HCEC 1CT (cell line): Measurements from ENCODE around the gene PIGZ.
A peak's percentile ranks its signal among the peaks of the same experiment; 100 is the strongest.

ENCODE experiments used
- DNase-seq: peaks from one replicate; pipeline ENCODE4 v3.0.0-alpha.2; 2017

PIGZ gene

GRCh38 chr3:196976941-196977340 lies 8.3 kb upstream of the PIGZ start:
- no peak for DNase-seq

- no peak for DNase-seq
These were observed 6.7 kb upstream of the PIGZ start for GRCh38 chr3:196975349-196975748.

DNA sequence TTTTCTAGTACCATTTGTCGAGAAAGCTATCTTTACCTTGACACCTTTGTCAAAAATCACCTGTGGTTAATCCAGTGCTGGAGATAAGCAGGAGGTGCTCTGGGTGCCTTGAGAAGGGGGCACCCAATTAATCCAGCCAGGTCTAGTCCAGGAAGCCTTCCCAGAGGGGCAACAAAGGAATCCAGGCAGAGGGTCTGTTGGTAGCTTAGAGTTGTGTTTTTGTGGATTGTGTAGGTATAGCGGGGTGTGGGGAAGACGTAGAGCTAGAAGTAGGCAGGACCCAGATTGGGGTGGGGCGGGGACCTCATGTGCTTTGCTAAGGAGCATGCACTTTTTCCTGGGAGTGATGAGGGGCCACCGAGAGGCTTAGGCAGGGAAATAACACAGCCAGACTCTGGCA lies 6.0 kb upstream of the PIGZ start:
- no peak for DNase-seq

GRCh38 chr3:196971094-196971698 lies 2.6 kb upstream of the PIGZ start:
- DNase-seq, result no peak

- DNase-seq, result no peak
These were observed 2.0 kb upstream of the PIGZ start for GRCh38 chr3:196970547-196971093.

GRCh38 chr3:196969660-196970546 lies 1.3 kb upstream of the PIGZ start:
- peak; percentile 55 for DNase-seq

GRCh38 chr3:196969134-196969659 lies 564 bp upstream of the PIGZ start:
- peak; percentile 37 for DNase-seq

GRCh38 chr3:196967412-196968232 lies 1.0 kb downstream of the PIGZ start:
- no peak for DNase-seq

DNA sequence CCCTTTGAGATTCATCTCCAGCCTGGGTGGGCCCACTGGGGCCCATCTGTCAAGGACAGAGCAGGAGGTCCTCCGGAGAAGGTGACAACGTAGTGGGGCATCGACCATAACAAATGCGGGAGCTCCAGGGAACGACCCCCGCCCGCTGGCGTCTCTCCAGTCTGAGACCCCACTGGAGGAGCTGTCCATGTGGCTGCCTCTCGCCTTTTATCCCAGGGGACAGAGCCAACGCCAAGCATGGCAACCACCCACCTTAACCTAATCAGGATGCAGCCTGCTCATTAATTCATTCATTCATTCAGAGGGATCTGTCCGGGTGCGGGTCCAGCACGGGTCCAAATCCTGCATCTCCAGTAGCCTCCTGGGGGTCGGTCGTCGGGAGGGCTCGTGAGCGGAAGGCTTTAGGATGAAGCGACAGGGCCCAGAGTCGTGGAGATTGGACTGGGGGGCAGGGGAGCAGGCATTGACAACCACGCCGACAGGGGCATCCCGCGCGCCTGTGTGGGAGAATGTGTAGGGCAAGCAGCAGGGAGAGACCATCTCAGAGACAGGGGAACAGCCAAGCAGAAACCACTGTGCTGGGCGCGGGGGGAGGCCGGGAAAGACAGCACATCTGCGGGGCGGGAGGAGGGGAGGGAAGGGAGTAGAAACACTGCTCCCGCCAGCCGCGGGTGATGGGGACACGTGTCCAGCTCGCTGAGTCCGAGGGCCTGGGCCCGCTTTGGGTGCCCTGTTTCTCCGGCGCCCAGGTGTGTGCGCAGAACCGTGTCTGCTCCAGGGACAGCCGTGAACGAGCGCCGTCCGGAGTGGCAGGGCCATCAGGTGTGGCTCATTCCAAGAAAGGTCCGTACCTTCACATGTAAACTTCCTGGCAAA lies 1.9 kb downstream of the PIGZ start:
- no peak for DNase-seq

DNA sequence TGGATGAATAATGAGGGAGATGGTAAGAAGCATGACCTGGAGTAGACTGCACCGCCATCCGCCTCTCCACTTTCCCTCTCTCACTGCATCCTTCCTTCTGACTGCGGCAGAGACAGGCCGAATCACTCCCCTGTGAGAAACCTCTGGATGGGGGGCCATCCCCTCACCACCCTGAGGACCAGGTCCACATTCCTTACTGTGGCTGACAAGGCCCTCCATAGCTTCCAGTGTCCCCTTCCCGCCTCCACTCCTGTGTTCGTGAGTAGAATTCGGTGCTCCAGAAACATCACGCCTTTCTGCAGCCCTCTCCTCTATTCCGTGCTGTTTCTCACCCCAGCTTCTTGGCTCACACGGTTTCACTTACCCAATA lies 2.8 kb downstream of the PIGZ start:
- DNase-seq, result no peak

- DNase-seq, result no peak
These were observed 3.4 kb downstream of the PIGZ start for GRCh38 chr3:196965112-196965803.

DNA sequence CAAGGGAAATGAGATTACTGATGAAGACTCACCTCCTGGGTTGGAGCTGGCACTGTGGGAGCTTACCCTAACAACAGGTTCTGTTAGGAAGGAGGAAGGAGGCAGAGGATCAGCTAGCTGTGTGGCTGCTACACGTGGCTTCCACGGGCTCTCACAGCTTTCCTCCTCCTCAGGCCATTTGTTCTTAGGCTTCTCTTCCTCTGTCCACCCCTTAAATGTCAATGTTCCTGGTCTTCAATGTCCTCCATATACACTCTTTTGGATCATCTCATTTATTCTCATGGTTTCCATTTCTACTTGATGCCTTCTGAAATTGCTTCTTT lies 5.0 kb downstream of the PIGZ start:
- no peak for DNase-seq

DNA sequence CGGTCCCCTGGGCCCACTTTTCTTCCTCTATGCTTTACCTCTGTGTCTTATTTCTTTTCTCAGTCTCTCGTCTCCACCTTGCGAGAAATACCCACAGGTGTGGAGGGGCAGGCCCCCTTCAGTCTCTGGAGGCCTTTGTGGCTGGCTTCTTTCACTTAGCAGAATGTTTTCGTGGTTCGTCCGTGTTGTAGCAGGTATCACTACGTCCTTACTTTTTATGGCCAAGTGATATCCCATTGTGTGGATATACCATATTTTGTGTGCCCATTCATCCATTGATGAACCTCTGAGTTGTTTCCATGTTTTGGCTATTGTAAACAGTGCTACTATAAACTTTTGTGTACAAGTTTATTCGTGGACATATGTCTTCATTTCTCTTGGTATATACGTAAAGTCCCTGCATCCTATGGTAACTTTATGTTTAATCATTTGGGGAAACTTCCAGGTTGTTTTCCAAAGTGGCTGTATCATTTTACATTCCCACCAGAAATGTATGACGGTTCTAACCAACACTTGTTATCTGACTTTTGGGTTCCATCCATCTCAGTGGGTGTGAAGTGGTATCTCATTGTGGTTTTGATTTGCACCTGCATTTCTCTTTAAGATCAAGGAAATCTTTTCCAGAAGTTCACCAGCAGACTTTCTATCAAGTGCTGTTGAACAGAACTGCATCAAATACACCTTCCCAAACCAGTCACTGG lies 5.6 kb downstream of the PIGZ start:
- DNase-seq, result no peak

DNA sequence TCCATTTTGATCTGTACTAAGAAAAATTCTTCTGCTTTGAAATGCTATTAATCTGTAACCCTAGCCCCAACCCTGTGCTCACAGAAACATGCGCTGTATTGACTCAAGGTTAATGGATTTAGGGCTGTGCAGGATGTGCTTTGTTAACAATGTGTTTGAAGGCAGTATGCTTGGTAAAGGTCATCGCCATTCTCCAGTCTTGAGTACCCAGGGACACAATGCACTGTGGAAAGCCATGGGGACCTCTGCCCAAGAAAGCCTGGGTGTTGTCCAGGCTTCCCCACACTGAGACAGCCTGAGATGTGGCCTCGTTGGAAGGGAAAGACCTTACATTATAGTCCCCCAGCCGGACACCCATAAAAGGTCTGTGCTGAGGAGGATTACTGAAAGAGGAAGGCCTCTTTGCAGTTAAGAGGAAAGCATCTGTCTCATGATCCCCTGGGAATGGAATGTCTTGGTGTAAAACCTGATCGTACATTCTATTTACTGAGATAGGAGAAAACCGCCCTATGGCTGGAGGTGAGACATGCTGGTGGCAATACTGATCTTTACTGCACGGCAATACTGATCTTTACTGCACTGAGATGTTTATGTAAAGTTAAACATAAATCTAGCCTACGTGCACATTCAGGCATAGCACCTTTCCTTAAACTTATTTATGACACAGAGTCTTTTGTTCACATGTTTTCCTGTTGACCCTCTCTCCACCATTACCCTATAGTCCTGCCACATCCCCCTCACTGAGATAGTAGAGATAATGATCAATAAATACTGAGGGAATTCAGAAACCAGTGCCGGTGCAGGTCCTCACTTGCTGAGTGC lies 6.3 kb downstream of the PIGZ start:
- DNase-seq, result no peak

- DNase-seq, result no peak
These were observed 13.8 kb downstream of the PIGZ start for GRCh38 chr3:196954832-196955231.

DNA sequence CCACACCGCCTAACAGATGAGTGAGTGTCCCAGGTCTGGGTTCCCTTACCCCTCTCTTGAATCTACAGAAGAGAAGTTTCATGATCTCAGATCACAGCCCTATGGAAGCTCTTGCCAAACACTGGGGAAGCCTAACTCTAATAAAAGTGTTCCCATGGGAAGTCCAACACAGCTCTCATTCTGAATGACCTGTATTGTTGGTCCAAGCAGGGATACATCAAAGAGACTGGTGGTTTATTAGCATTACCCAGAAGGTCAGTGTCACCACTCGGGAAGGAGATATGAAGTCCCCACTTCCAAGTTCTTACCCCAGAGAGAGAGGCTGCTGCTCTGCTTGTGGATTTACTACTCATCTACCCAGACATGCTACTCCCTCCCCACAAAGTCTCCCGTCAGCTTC lies 17.3 kb downstream of the PIGZ start:
- no peak for DNase-seq

DNA sequence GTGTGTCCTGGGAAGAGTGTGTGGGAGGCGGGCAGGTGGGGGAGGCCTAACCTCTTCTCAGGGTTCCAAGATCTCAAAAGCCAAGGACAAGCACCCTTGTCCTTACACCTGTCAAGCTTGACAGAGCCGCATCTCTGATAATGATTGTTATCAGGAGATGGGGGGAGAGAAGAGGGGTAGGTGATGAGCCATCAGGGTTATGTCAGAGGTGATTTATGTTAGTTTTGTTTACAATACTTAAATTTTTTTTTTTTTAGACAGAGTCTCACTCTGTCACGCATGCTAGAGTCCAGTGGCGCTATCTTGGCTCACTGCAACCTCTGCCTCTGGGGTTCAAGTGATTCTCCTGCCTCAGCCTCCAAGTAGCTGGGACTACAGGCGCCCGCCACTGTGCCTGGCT lies 18.9 kb downstream of the PIGZ start:
- DNase-seq, result no peak

- DNase-seq, result no peak
These were observed 19.4 kb downstream of the PIGZ start for GRCh38 chr3:196949285-196949619.

DNA sequence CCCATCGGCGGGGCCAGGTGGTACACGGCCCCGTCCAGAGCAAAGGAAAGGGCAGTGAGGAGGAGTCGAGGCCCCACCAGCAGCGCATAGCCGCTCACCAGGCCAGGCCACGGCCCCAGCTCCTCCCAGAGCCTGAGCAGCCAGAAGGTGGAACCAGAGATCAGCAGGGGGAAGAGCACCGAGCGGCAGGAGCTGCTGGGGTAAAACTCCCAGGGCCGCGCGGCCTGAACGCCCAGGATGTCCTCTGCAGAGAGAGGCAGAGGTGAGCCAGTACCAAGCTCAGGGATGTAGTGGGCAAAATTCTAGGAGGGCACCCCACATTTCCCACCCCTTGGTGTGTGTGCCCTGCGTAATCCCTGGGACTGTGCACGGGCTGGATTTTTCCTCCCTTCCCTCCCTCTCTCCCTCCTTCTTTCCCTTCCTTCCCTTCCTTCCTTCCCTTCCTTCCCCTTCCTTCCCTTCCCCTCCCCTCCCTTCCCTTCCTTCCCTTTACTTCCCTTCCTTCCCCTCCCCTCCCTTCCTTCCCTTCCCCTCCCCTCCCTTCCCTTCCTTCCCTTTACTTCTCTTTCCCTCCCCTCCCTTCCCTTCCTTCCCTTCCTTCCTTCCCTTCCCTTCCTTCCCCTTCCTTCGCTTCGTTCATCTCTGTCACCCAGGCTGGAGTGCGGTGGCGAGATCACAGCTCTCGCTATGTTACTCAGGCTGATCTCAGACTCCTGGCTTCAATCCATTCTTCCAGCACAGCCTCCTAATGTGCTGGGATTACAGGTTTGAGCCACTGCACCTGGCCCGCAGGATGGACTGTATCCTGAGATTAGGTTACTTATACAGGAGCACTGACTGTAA lies 20.0 kb downstream of the PIGZ start:
- no peak for DNase-seq
